OCI-LY3 (cell line): ENCODE measurements around the gene PHF20.
A peak's percentile ranks its signal among the peaks of the same experiment; 100 is the strongest.
"Not testable (repeated sequence)": the region's sequence is repeated elsewhere in the genome, so short reads cannot be mapped to it uniquely, and the experiment has no call there.

Experiments
- H2AFZ ChIP-seq: fragments of 200-600, 300-600 bp; shearing (Covaris generic); 2 replicates; pipeline ENCODE4 v1.6.0; 2014; ENCODE audit warnings: antibody characterized with exemption, low read depth, low read length
- H3K27ac ChIP-seq: fragments of 200-600, 300-600 bp; sonication (generic); 2 replicates; pipeline ENCODE4 v1.5.1; 2014; ENCODE audit warnings: mild to moderate bottlenecking, low read length, moderate library complexity, mixed read lengths
- H3K27me3 ChIP-seq: fragments of 200-600, 300-600 bp; sonication (generic); 2 replicates; pipeline ENCODE4 v1.6.1; 2014; ENCODE audit warnings: low read depth, low read length, mixed read lengths
- H3K36me3 ChIP-seq: fragments of 200-600, 300-600 bp; sonication (generic); replicated peaks from 2 replicates; pipeline ENCODE3; 2014; ENCODE audit warnings: low read depth, low read length, mixed read lengths
- H3K4me1 ChIP-seq: fragments of 300-600, 200-600 bp; sonication (generic); 2 replicates; pipeline ENCODE4 v1.6.1; 2014; ENCODE audit warnings: low read length, mixed read lengths
- H3K4me2 ChIP-seq: fragments of 200-600, 300-600 bp; sonication (generic); 2 replicates; pipeline ENCODE4 v1.6.1; 2014; ENCODE audit warnings: low read length, mixed read lengths
- H3K4me3 ChIP-seq: fragments of 300-600, 200-600 bp; sonication (generic); 2 replicates; pipeline ENCODE4 v1.5.1; 2014; ENCODE audit warnings: antibody characterized with exemption, mild to moderate bottlenecking, low read length, moderate library complexity
- H3K79me2 ChIP-seq: fragments of 300-600, 200-600 bp; shearing (Covaris generic); 2 replicates; pipeline ENCODE4 v1.6.1; 2014; ENCODE audit warnings: mild to moderate bottlenecking, low read length, mixed read lengths
- H3K9ac ChIP-seq: fragments of 300-600, 200-600 bp; shearing (Covaris generic); 2 replicates; pipeline ENCODE4 v1.6.0; 2014; ENCODE audit warnings: mild to moderate bottlenecking, low read length, moderate library complexity
- H3K9me3 ChIP-seq: fragments of 200-600, 300-600 bp; shearing (Covaris generic); 2 replicates; pipeline ENCODE4 v1.6.1; 2014; ENCODE audit warnings: low read length, mixed read lengths; ENCODE audit not compliant: insufficient read depth
- H4K20me1 ChIP-seq: fragments of 200-600, 300-600 bp; sonication (generic); 2 replicates; pipeline ENCODE4 v1.6.1; 2016; ENCODE audit warnings: low read length, mixed read lengths; ENCODE audit not compliant: insufficient read depth
- CTCF ChIP-seq: fragments of 200-600, 300-600 bp; sonication (generic); IDR thresholded peaks from 2 replicates; pipeline ENCODE4 v1.5.1; 2014; ENCODE audit warnings: antibody characterized with exemption, low read length, low read depth
- EZH2phosphoT487 ChIP-seq: fragments of 200-600 bp; shearing (Covaris generic); IDR thresholded peaks from 2 replicates; pipeline ENCODE4 v1.6.1; 2018; ENCODE audit warnings: antibody characterized with exemption, mixed run types, low read depth

Gene PHF20

GRCh38 chr20:35772563-35773058 is 796 bp downstream of the PHF20 start:
- H3K4me1 ChIP-seq: peaks cover 35% of the 10 kb centered on the region
- TF ChIP-seq EZH2phosphoT487 (no peak), CTCF (no peak)
- peak overlapping the region; percentile 91 for H3K4me3 ChIP-seq
- H2AFZ ChIP-seq: no peak overlapping the region; the same call in 1 of the 2 replicates
- H4K20me1 ChIP-seq: peaks cover 39% of the 10 kb centered on the region
- peak overlapping the region; percentile 39 for H3K27ac ChIP-seq
- peak overlapping the region; percentile 85 for H3K9ac ChIP-seq
- H3K4me2 ChIP-seq: peak overlapping the region; percentile 95
- H3K79me2 ChIP-seq: peaks cover 53% of the 10 kb centered on the region
- H3K9me3 ChIP-seq: no peaks in the 10 kb centered on the region
- peaks cover 14% of the 10 kb centered on the region for H3K36me3 ChIP-seq
- H3K27me3 ChIP-seq: no peaks in the 10 kb centered on the region

- H3K27ac ChIP-seq: peak overlapping the region; percentile 39
- H3K9ac ChIP-seq: peak overlapping the region; percentile 85
- no peak overlapping the region for H2AFZ ChIP-seq
- TF ChIP-seq CTCF (no peak), EZH2phosphoT487 (no peak)
- H4K20me1 ChIP-seq: peaks cover 43% of the 10 kb centered on the region
- H3K27me3 ChIP-seq: no peaks in the 10 kb centered on the region
- peak overlapping the region; percentile 95 for H3K4me2 ChIP-seq
- H3K79me2 ChIP-seq: peaks cover 59% of the 10 kb centered on the region
- H3K9me3 ChIP-seq: no peaks in the 10 kb centered on the region
- peaks cover 30% of the 10 kb centered on the region for H3K4me1 ChIP-seq
- H3K4me3 ChIP-seq: peak overlapping the region; percentile 91
- H3K36me3 ChIP-seq: peaks cover 15% of the 10 kb centered on the region
Observed at GRCh38 chr20:35773154-35773751, 1.4 kb downstream of the PHF20 start.

GRCh38 chr20:35774391-35774790 is 2.6 kb downstream of the PHF20 start:
- TF ChIP-seq EZH2phosphoT487 (no peak), CTCF (no peak)
- no peak overlapping the region for H2AFZ ChIP-seq
- H4K20me1 ChIP-seq: peaks cover 44% of the 10 kb centered on the region
- H3K9me3 ChIP-seq: no peaks in the 10 kb centered on the region
- no peak overlapping the region for H3K4me3 ChIP-seq
- no peak overlapping the region for H3K27ac ChIP-seq
- H3K9ac ChIP-seq: no peak overlapping the region
- H3K4me1 ChIP-seq: peaks cover 26% of the 10 kb centered on the region
- H3K36me3 ChIP-seq: peaks cover 19% of the 10 kb centered on the region
- H3K27me3 ChIP-seq: no peaks in the 10 kb centered on the region
- no peak overlapping the region for H3K4me2 ChIP-seq
- peaks cover 70% of the 10 kb centered on the region for H3K79me2 ChIP-seq

GRCh38 chr20:35776513-35777101 is 4.8 kb downstream of the PHF20 start:
- Histone ChIP-seq H3K79me2 (peaks cover 84% of the 10 kb centered on the region), H3K36me3 (peaks cover 22% of the 10 kb centered on the region), H3K4me2 (no peak overlapping the region), H4K20me1 (peaks cover 50% of the 10 kb centered on the region), H3K9ac (no peak overlapping the region), H3K9me3 (no peaks in the 10 kb centered on the region), H3K4me1 (peaks cover 22% of the 10 kb centered on the region), H3K4me3 (no peak overlapping the region), H3K27me3 (no peaks in the 10 kb centered on the region), H3K27ac (no peak overlapping the region), H2AFZ (no peak overlapping the region)
- TF ChIP-seq EZH2phosphoT487 (no peak), CTCF (no peak)

GRCh38 chr20:35783811-35784210 is 12.0 kb downstream of the PHF20 start:
- not testable (repeated sequence) for H3K27me3 ChIP-seq, H3K27ac ChIP-seq, H2AFZ ChIP-seq, H3K9ac ChIP-seq, H3K4me3 ChIP-seq, H3K9me3 ChIP-seq, H3K4me1 ChIP-seq, H3K4me2 ChIP-seq
- peaks cover 25% of the 10 kb centered on the region; the same call in 1 of the 2 replicates for H4K20me1 ChIP-seq
- H3K36me3 ChIP-seq: peaks cover 12% of the 10 kb centered on the region
- peaks cover 71% of the 10 kb centered on the region for H3K79me2 ChIP-seq

GRCh38 chr20:35785541-35785940 is 13.7 kb downstream of the PHF20 start:
- not testable (repeated sequence) for H3K4me2 ChIP-seq, H3K36me3 ChIP-seq, H2AFZ ChIP-seq, H3K9me3 ChIP-seq, H3K27ac ChIP-seq, H3K27me3 ChIP-seq, H3K4me1 ChIP-seq, H3K9ac ChIP-seq, H3K4me3 ChIP-seq
- Histone ChIP-seq H4K20me1 (peaks cover 31% of the 10 kb centered on the region), H3K79me2 (peaks cover 73% of the 10 kb centered on the region)
